GM21367 (cell line): ENCODE measurements around the gene PPP6R2.

ENCODE experiments used
- ATAC-seq: cut with Tn5 transposase; IDR thresholded peaks from one replicate; pipeline ENCODE4 v1.9.1; 2021; ENCODE audit not compliant: unreplicated experiment

Gene PPP6R2

GRCh38 chr22:50464451-50464850 is 121.3 kb downstream of the PPP6R2 start:
- no peak for ATAC-seq

- ATAC-seq, result no peak
Measured at GRCh38 chr22:50465066-50465930, 122.2 kb downstream of the PPP6R2 start.

GRCh38 chr22:50467341-50467740 is 124.2 kb downstream of the PPP6R2 start:
- ATAC-seq, result no peak

- ATAC-seq, result no peak
Measured at GRCh38 chr22:50467773-50468440, 124.8 kb downstream of the PPP6R2 start.

GRCh38 chr22:50468626-50469025 is 125.5 kb downstream of the PPP6R2 start:
- ATAC-seq, result no peak

- peak; percentile 31 for ATAC-seq
Measured at GRCh38 chr22:50469377-50470305, 126.5 kb downstream of the PPP6R2 start.

- ATAC-seq, result no peak
Measured at GRCh38 chr22:50470491-50470890, 127.4 kb downstream of the PPP6R2 start.

- no peak for ATAC-seq
Measured at GRCh38 chr22:50471197-50471847, 128.2 kb downstream of the PPP6R2 start.

- ATAC-seq, result no peak
Measured at GRCh38 chr22:50471962-50472361, 128.8 kb downstream of the PPP6R2 start.

GRCh38 chr22:50473088-50473487 is 130.0 kb downstream of the PPP6R2 start:
- ATAC-seq, result no peak

- ATAC-seq, result no peak
Measured at GRCh38 chr22:50473855-50474671, 130.9 kb downstream of the PPP6R2 start.

- ATAC-seq, result no peak
Measured at GRCh38 chr22:50474710-50475651, 131.9 kb downstream of the PPP6R2 start, which contains the start of gene SBF1. SBF1 (minus strand) TSS chr22:50475035; CDS start chr22:50474840, 195 bp downstream.

- ATAC-seq, result no peak
Measured at GRCh38 chr22:50475652-50476002, 132.5 kb downstream of the PPP6R2 start.

GRCh38 chr22:50476868-50477267 is 133.7 kb downstream of the PPP6R2 start:
- ATAC-seq, result no peak

- ATAC-seq, result no peak
Measured at GRCh38 chr22:50477923-50478322, 134.8 kb downstream of the PPP6R2 start.

- no peak for ATAC-seq
Measured at GRCh38 chr22:50479721-50480120, 136.6 kb downstream of the PPP6R2 start.

GRCh38 chr22:50481045-50481439 is 137.9 kb downstream of the PPP6R2 start:
- no peak for ATAC-seq

- no peak for ATAC-seq
Measured at GRCh38 chr22:50481440-50482106, 138.4 kb downstream of the PPP6R2 start, which contains the start of gene ADM2. ADM2 (plus strand) TSS chr22:50481543; CDS start chr22:50481848, 305 bp downstream.
